Testis (tissue), 3 donors: Measurements from ENCODE around the gene HERPUD2. TPM values are rescaled to one million over a fixed set of nuclear protein-coding genes. Genes with fewer than 3 reads are reported as not detected.

ENCODE experiments used
- DNase-seq: peaks from one replicate; pipeline ENCODE4 v3.0.0-alpha.2; 2019
- H3K27ac ChIP-seq, 2 donors: fragments of 200-600 bp; sonication (generic); one replicate each; pipeline ENCODE4 v1.5.1; 2019
- H3K27me3 ChIP-seq: fragments of 200-600 bp; sonication (generic); one replicate; pipeline ENCODE4 v1.5.1; 2019
- H3K36me3 ChIP-seq: fragments of 200-600 bp; sonication (generic); one replicate; pipeline ENCODE4 v1.5.1; 2017; ENCODE audit warnings: low read depth; ENCODE audit errors: missing control alignments
- H3K4me1 ChIP-seq: fragments of 200-600 bp; sonication (generic); one replicate; pipeline ENCODE4 v1.5.1; 2019
- H3K4me3 ChIP-seq, 2 donors: fragments of 200-600 bp; sonication (generic); one replicate each; pipeline ENCODE4 v1.5.1; 2017 to 2019
- H3K9me3 ChIP-seq: fragments of 200-600 bp; sonication (generic); one replicate; pipeline ENCODE4 v1.5.1; 2017
- POLR2A ChIP-seq: fragments of 450-650 bp; IDR thresholded peaks from one replicate; pipeline ENCODE4 v1.6.1; 2017; ENCODE audit warnings: antibody characterized with exemption, mild to moderate bottlenecking, moderate library complexity
- WGBS, 2 donors: methylation state at CpG; one replicate each; pipeline ENCODE4 v1.1.5; 2018; 5-methylcytosine and 5-hydroxymethylcytosine counted together
- intact Hi-C: fragments of 100-400 bp; cut with DNase I; formaldehyde crosslinking; loops from one replicate; pipeline ENCODE4 v1.15.1; 2023; ENCODE audit warnings: low total_unique reads
- polyA plus RNA-seq: library from polyadenylated mRNA; stranded (reverse); fragments of 350-450 nt; fragmentation: Illumina TruSeq; extraction: RNeasy Lipid Tissue Mini Kit (QIAGEN cat#74804); gene quantifications from one replicate; pipeline ENCODE4 v1.2.3, GENCODE V29; 2014; ENCODE audit warnings: low read depth, low replicate concordance; ENCODE audit not compliant: insufficient read depth
- total RNA-seq, 2 donors: library from RNA; depleted of rRNA; stranded (reverse); fragments of >200 nt; gene quantifications; one replicate each; pipeline ENCODE4 v1.2.3, GENCODE V29; 2016
- TF ChIP-seq, protein P1 (sequence below), 3 experiments: fragments of 450-650 bp in 2 of 3; fragments of 200-600 bp in 1 of 3; sonication (generic) in 1 of 3; IDR thresholded peaks; one replicate each; pipeline ENCODE4 v1.5.1; 2016 to 2019; ENCODE audit warnings: antibody characterized with exemption in 3 of 3, mild to moderate bottlenecking in 2 of 3, moderate library complexity in 1 of 3

The HERPUD2 gene
- total and polyA plus RNA-seq, 3 donors from 2014 or later: 51.7 to 78.4 (median 63.5) TPM

DNA sequence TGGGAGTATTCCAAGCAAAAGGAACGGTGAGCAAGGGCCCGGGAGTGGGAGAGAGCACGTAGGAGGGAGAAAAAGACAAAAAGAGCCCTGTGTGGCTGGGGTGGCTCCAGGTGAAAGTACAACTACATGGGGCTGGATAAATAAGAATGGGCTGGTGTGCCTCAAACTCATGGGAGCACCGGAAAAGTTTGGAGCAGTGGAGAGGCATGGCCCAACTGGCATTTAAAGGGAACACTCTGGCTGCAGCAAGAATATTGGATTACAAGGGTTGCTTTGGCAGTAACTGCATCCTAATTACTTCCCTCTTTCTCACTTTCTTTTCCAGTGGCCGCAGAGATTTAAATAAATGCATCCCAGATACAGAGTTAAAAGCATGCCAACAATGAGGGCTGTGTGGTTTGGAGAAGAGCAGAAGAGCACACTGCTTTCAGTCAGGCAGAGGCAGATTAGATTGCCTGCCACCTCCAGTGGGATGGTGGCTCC, 39.1 kb upstream of the HERPUD2 start:
- H3K4me1 ChIP-seq: peaks cover 1% of the 10 kb centered on the region
- no peaks in the 10 kb centered on the region for H3K27me3 ChIP-seq
- no peaks in the 10 kb centered on the region for H3K9me3 ChIP-seq
- no peak overlapping the region for H3K27ac ChIP-seq
- no peak for DNase-seq
- 37 to 56% methylated on average over 5 of the region's 5 CpGs for WGBS, 2 donors
- H3K4me3 ChIP-seq: no peak overlapping the region
- H3K36me3 ChIP-seq: no peaks in the 10 kb centered on the region
- TF ChIP-seq, protein P1, sequence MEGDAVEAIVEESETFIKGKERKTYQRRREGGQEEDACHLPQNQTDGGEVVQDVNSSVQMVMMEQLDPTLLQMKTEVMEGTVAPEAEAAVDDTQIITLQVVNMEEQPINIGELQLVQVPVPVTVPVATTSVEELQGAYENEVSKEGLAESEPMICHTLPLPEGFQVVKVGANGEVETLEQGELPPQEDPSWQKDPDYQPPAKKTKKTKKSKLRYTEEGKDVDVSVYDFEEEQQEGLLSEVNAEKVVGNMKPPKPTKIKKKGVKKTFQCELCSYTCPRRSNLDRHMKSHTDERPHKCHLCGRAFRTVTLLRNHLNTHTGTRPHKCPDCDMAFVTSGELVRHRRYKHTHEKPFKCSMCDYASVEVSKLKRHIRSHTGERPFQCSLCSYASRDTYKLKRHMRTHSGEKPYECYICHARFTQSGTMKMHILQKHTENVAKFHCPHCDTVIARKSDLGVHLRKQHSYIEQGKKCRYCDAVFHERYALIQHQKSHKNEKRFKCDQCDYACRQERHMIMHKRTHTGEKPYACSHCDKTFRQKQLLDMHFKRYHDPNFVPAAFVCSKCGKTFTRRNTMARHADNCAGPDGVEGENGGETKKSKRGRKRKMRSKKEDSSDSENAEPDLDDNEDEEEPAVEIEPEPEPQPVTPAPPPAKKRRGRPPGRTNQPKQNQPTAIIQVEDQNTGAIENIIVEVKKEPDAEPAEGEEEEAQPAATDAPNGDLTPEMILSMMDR (IDR thresholded peaks at IDR 0.05): no peak
- TF ChIP-seq POLR2A: no peak
- intact Hi-C loops: no loop called here

DNA sequence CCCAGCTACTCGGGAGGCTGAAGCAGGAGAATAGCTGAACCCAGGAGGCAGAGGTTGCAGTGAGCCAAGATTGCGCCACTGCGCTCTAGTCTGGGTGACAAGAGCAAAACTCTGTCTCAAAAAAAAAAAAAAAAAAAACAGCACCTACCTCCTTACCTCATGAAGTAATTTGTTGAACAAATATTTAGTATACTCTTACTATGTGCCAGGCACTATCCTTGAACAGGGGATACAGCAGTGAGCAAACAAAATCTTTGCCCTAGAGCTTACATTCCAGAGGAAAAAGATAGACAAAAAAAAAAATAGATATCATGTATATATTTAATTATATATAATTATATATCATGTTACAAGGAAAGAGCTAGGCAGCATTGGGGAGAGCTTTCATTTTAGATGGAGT, 36.4 kb upstream of the HERPUD2 start:
- Histone ChIP-seq H3K4me1 (peaks cover 5% of the 10 kb centered on the region), H3K27me3 (no peaks in the 10 kb centered on the region), H3K27ac (no peak overlapping the region), H3K9me3 (no peaks in the 10 kb centered on the region), H3K36me3 (no peaks in the 10 kb centered on the region), H3K4me3 (no peak overlapping the region)
- TF ChIP-seq POLR2A: no peak
- TF ChIP-seq, protein P1 (IDR thresholded peaks at IDR 0.05): no peak
- DNase-seq: no peak
- 93 to 96% methylated on average over 3 of the region's 3 CpGs for WGBS, 2 donors
- intact Hi-C loops: no loop called here

DNA sequence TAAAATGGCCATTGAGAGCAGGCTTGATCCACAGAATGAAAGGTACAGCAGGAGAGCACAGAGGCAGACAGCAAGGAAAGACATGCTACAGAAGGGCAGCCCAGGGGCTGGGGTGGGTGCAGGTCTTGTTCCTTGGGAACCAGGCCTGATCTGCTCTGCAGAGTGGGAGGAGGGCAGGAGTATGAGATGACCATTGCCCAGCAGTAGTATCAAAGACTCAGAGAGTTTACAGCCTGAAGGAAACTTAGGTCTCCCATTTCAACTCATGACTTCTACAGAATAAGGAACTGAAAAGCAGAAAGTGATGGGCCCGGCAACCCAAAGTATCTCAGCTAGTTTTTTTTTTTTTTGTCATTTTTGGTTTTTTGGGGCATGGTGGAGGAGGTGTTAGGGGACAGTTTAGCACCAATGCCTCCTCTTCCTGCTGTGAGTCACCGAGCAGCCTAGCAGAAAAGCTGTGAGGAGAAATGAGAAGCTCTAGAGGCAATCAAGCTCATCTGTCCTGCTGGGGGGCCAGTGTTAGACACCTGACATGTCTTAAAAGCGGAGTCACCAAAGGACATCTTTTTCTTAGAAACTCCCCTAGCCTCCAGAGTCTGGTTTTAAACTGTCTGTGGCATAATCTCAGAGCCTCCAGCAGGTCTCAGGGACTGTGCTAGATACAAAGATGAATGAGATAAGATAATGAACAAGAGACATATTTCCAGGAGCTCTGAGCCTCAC, 34.3 kb upstream of the HERPUD2 start:
- TF ChIP-seq, protein P1 (IDR thresholded peaks at IDR 0.05): no peak
- no peak for TF ChIP-seq POLR2A

DNA sequence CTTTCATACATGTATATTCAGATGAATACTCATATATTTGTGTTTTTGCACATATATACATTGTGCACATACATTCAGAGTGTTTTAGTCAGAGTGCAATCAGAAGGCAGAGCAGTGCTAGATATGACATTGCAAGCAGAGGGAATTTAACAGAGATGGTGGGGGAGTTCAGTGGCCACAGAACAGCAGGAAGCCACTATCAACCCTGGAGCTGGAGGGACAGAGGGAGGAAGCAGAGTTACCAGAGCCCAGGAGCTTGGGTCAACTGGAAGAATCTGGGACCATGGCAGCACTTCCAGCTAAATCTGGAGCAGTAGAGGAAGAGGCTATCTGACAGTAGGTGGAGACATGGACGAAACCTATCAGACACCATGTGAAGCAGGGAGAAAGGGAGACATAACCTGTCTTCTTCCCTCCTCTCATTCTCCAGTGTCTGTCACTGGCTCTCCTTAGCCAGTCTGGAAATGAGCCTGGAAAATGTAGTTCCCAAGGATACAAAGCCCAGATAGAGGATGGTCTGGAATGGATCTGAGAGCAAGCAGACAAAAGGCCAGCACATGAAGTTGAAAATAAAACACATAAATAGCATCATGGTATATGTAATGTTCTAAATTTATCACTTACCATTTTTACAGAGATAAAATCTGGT, 33.6 kb upstream of the HERPUD2 start:
- TF ChIP-seq, protein P1 (IDR thresholded peaks at IDR 0.05): no peak
- TF ChIP-seq POLR2A: no peak
- WGBS, 2 donors: 50 to 52% methylated on average over 1 of the region's 1 CpG
- H3K27ac ChIP-seq: no peak overlapping the region

More for the DNA sequence above, 34.3 kb upstream of the HERPUD2 start:
- Histone ChIP-seq H3K27me3 (no peaks in the 10 kb centered on the region), H3K36me3 (no peaks in the 10 kb centered on the region), H3K4me1 (peaks cover 5% of the 10 kb centered on the region), H3K9me3 (no peaks in the 10 kb centered on the region), H3K27ac (no peak overlapping the region), H3K4me3 (no peak overlapping the region)
- WGBS, 2 donors: 83% methylated on average over 3 of the region's 3 CpGs
- intact Hi-C loops: no loop called here
- DNase-seq: no peak

More for the DNA sequence above, 33.6 kb upstream of the HERPUD2 start:
- H3K36me3 ChIP-seq: no peaks in the 10 kb centered on the region
- peaks cover 5% of the 10 kb centered on the region for H3K4me1 ChIP-seq
- H3K4me3 ChIP-seq: no peak overlapping the region
- DNase-seq: no peak
- no peaks in the 10 kb centered on the region for H3K27me3 ChIP-seq
- H3K9me3 ChIP-seq: no peaks in the 10 kb centered on the region
- intact Hi-C loops: no loop called here
